ENCODE measurements around the gene AKAP7.

GRCh38 chr6:131223416-131223815 is 88.1 kb downstream of the AKAP7 start:
- no peak for TF ChIP-seq MAX (IDR thresholded peaks at IDR 0.05; ENCODE audit: insufficient read depth, insufficient read length)
- no peak for TF ChIP-seq CTCF (IDR thresholded peaks at IDR 0.05; ENCODE audit: extremely low read depth in 1 of 2, insufficient read depth in 1 of 2, low read depth in 1 of 2, low read length in 2 of 2)
- TF ChIP-seq EZH2 (IDR thresholded peaks at IDR 0.05; ENCODE audit: borderline replicate concordance, low read depth, low read length, severe bottlenecking): no peak
- no peak for TF ChIP-seq POLR2A (IDR thresholded peaks at IDR 0.05; ENCODE audit: low read depth, low read length)
- no peak for TF ChIP-seq GATA2 (IDR thresholded peaks at IDR 0.05; ENCODE audit: insufficient read depth, insufficient read length, low read depth, low read length)
- no peak for TF ChIP-seq POLR2AphosphoS5 (IDR thresholded peaks at IDR 0.05; ENCODE audit: insufficient read depth, low read depth, low read length)
